GM12878 (cell line): ENCODE measurements around the gene GRIN2A. TPM values are rescaled to one million over a fixed set of nuclear protein-coding genes. Genes with fewer than 3 reads are reported as not detected.

ENCODE experiments used
- ATAC-seq: fragments of 200-7000 bp; cut with Tn5 transposase; 3 replicates; pipeline ENCODE4 v1.9.1; 2020; ENCODE audit warnings: mild to moderate bottlenecking, moderate library complexity
- BruUV-seq: library from RNA; stranded (reverse); fragments of 400-500 nt; replicated peaks from 2 replicates; lab custom pipeline; 2021; lab: Mats Ljungman, UMichigan
- CTCF ChIA-PET: fragments of 300-600 bp; sonication (Branson Sonifier 250); formaldehyde crosslinking; extraction: SDS; loops from one replicate; lab custom pipeline; 2021; ENCODE audit warnings: inconsistent platforms; lab: Yijun Ruan, JAX
- POLR2A ChIA-PET: fragments of 350-600 bp; formaldehyde crosslinking; extraction: SDS; loops from one replicate; lab custom pipeline; 2021; ENCODE audit warnings: inconsistent platforms; lab: Charles Lee
- RAD21 ChIA-PET: fragments of 300-600 bp; sonication (Branson Sonifier 250); formaldehyde crosslinking; loops from one replicate; lab custom pipeline; 2023; ENCODE audit warnings: antibody characterized with exemption; ENCODE audit not compliant: unreplicated experiment; lab: Charles Lee
- SMC1A ChIA-PET: fragments of 300-600 bp; sonication (Branson Sonifier 250); formaldehyde crosslinking; loops from one replicate; lab custom pipeline; 2023; ENCODE audit not compliant: unreplicated experiment, uncharacterized antibody; lab: Charles Lee
- DNase-seq: peaks from one replicate; pipeline ENCODE4 v3.0.0-alpha.2; 2011; ENCODE audit warnings: low read depth, low spot score
- FAIRE-seq: peaks from 3 replicates; lab custom pipeline; 2011; peaks lifted over from hg19 to GRCh38; lab: Jason Lieb, UNC
- H2AFZ ChIP-seq: 2 replicates; pipeline ENCODE4 v1.6.0; 2011; ENCODE audit warnings: low read depth, low read length, control low read depth; ENCODE audit not compliant: control insufficient read depth
- H3K27ac ChIP-seq: 2 replicates; pipeline ENCODE4 v1.5.1; 2011; ENCODE audit warnings: control low read depth; ENCODE audit not compliant: control insufficient read depth, insufficient read depth
- H3K27me3 ChIP-seq, 2 experiments: replicated peaks in 1 of 2; 2 replicates each; pipeline versions ENCODE4 v1.6.0 to v1.6.1; 2011; ENCODE audit warnings: low read length in 1 of 2; ENCODE audit not compliant: control insufficient read depth in 2 of 2, insufficient read depth in 2 of 2
- H3K36me3 ChIP-seq, 2 experiments: 2 replicates each; pipeline ENCODE4 v1.5.1; 2011; ENCODE audit warnings: low read length in 1 of 2; ENCODE audit not compliant: control insufficient read depth in 2 of 2, insufficient read depth in 2 of 2
- H3K4me1 ChIP-seq: 2 replicates; pipeline ENCODE4 v1.6.1; 2011; ENCODE audit warnings: mild to moderate bottlenecking, low read length, moderate library complexity, mixed read lengths; ENCODE audit not compliant: control insufficient read depth, insufficient read depth
- H3K4me2 ChIP-seq: 2 replicates; pipeline ENCODE4 v1.6.0; 2011; ENCODE audit warnings: control low read depth; ENCODE audit not compliant: control insufficient read depth, insufficient read depth
- H3K4me3 ChIP-seq: fragments of 200-600 bp; sonication (generic); 2 replicates; pipeline ENCODE4 v1.5.1; 2016
- H3K79me2 ChIP-seq: 2 replicates; pipeline ENCODE4 v1.6.0; 2011; ENCODE audit warnings: low read length; ENCODE audit not compliant: control insufficient read depth, insufficient read depth
- H3K9ac ChIP-seq: 2 replicates; pipeline ENCODE4 v1.8.0; 2011; ENCODE audit warnings: low read length, control low read depth, mixed read lengths; ENCODE audit not compliant: control insufficient read depth, insufficient read depth
- H3K9me3 ChIP-seq: replicated peaks from 3 replicates; pipeline ENCODE4 v1.5.1; 2011; ENCODE audit warnings: mild to moderate bottlenecking, low read length; ENCODE audit not compliant: control insufficient read depth, insufficient read depth
- H4K20me1 ChIP-seq: 2 replicates; pipeline ENCODE4 v1.6.0; 2011; ENCODE audit not compliant: control insufficient read depth, insufficient read depth
- BMI1 ChIP-seq: fragments of 450-650 bp; IDR thresholded peaks from 2 replicates; pipeline ENCODE4 v1.6.1; 2016; ENCODE audit warnings: mild to moderate bottlenecking, moderate library complexity, borderline replicate concordance
- CEBPB ChIP-seq, 2 experiments: fragments of 150-350 bp in 1 of 2; IDR thresholded peaks; 2 replicates each; pipeline ENCODE4 v1.6.1; 2012 to 2014; ENCODE audit warnings: low read depth in 2 of 2, low read length in 2 of 2, borderline replicate concordance in 1 of 2, inconsistent platforms in 1 of 2
- CEBPZ ChIP-seq: fragments of 150-350 bp; IDR thresholded peaks from 2 replicates; pipeline ENCODE4 v1.6.1; 2016; ENCODE audit warnings: low read depth, low read length
- CUX1 ChIP-seq: IDR thresholded peaks from 2 replicates; pipeline ENCODE4 v1.6.1; 2012; ENCODE audit warnings: improper control_type of control experiment, low read depth, low read length; ENCODE audit not compliant: insufficient replicate concordance
- EZH2 ChIP-seq: IDR thresholded peaks from 2 replicates; pipeline ENCODE4 v1.6.1; 2012; ENCODE audit warnings: low read depth, mild to moderate bottlenecking, control low read depth, inconsistent platforms, low read length, borderline replicate concordance; ENCODE audit not compliant: control insufficient read depth
- HSF1 ChIP-seq: fragments of 150-350 bp; IDR thresholded peaks from 2 replicates; pipeline ENCODE4 v1.6.1; 2014; ENCODE audit warnings: mild to moderate bottlenecking, low read depth, low read length
- IRF5 ChIP-seq: fragments of 450-650 bp; IDR thresholded peaks from 2 replicates; pipeline ENCODE4 v1.6.1; 2017; ENCODE audit warnings: borderline replicate concordance
- JUNB ChIP-seq: IDR thresholded peaks from 2 replicates; pipeline ENCODE4 v1.6.1; 2016; ENCODE audit warnings: antibody characterized with exemption, mild to moderate bottlenecking
- MEF2B ChIP-seq: fragments of 450-650 bp; IDR thresholded peaks from 2 replicates; pipeline ENCODE4 v1.6.1; 2018; ENCODE audit warnings: mild to moderate bottlenecking, moderate library complexity; ENCODE audit not compliant: partially characterized antibody, poor library complexity, severe bottlenecking
- POU2F2 ChIP-seq: IDR thresholded peaks from 3 replicates; pipeline ENCODE4 v1.6.1; 2011; ENCODE audit warnings: low read depth, mild to moderate bottlenecking, low read length, borderline replicate concordance
- SIX5 ChIP-seq: IDR thresholded peaks from 2 replicates; pipeline ENCODE4 v1.6.1; 2011; ENCODE audit warnings: mild to moderate bottlenecking, low read depth, low read length, moderate library complexity; ENCODE audit not compliant: severe bottlenecking
- SMARCA5 ChIP-seq: fragments of 450-650 bp; IDR thresholded peaks from 2 replicates; pipeline ENCODE4 v1.6.1; 2017; ENCODE audit warnings: mild to moderate bottlenecking
- SRF ChIP-seq, 2 experiments: IDR thresholded peaks; 2 replicates each; pipeline ENCODE4 v1.6.1; 2011; ENCODE audit warnings: low read depth in 2 of 2, low read length in 2 of 2, mild to moderate bottlenecking in 1 of 2, moderate library complexity in 1 of 2
- WGBS: methylation state at CpG from one replicate; pipeline ENCODE4 v1.1.6; 2016; ENCODE audit warnings: low lambda C conversion rate; ENCODE audit not compliant: insufficient replicate concordance, insufficient coverage; ENCODE audit errors: missing lambda C conversion rate; 5-methylcytosine and 5-hydroxymethylcytosine counted together
- in situ Hi-C: fragments of 300-500 bp; cut with MboI; formaldehyde crosslinking; loops from 9 replicates; pipeline ENCODE4 v1.14.3; 2018; ENCODE audit warnings: mixed read lengths
- intact Hi-C: fragments of 100-400 bp; cut with micrococcal nuclease; formaldehyde crosslinking; loops from one replicate; pipeline ENCODE4 v1.14.2; 2022; ENCODE audit not compliant: unreplicated experiment
- polyA plus RNA-seq, 11 experiments: library from polyadenylated mRNA; depleted of rRNA in 4 of 11; unstranded in 6 of 11; stranded (reverse) in 5 of 11; fragments of >200 nt; fragmentation: Nextera tagmentation in 4 of 11; fragmentation: Illumina TruSeq in 1 of 11; extraction: Ambion mirVana in 4 of 11; extraction: Trizol in 1 of 11; gene quantifications; 1 replicate in 1 of 11; 2 replicates in 10 of 11; pipeline versions ENCODE4 v1.2.1 to v1.2.3, GENCODE V29; 2011 to 2016; ENCODE audit warnings: inconsistent platforms in 2 of 11, missing spikeins in 2 of 11, low read depth in 1 of 11
- total RNA-seq, 4 experiments: library from RNA; depleted of rRNA in 3 of 4; stranded (reverse); fragments of >200 nt in 3 of 4; fragmentation: Illumina TruSeq in 1 of 4; extraction: Trizol in 1 of 4; gene quantifications; 2 replicates each; pipeline versions ENCODE4 v1.2.1 to v1.2.3, GENCODE V29; 2013 to 2021

The GRIN2A gene
- total and polyA plus RNA-seq, 10 of the 15 experiments (the other 5 are each of a cell fraction or from before 2014, with no cell fraction given), result 2.4 to 13.3 (median 7.3) TPM

- H3K36me3 ChIP-seq, result no peaks in the 10 kb centered on the region; a peak in 1 of 4 replicates
- ChIA-PET POLR2A (no interaction called here), CTCF (no interaction called here)
- TF ChIP-seq EZH2, result no peak
- TF ChIP-seq BMI1, result no peak
- TF ChIP-seq IRF5, result no peak
- no peak for TF ChIP-seq MEF2B
- no peak for TF ChIP-seq SMARCA5
- TF ChIP-seq CUX1, result no peak
- TF ChIP-seq HSF1, result no peak
- no peak for TF ChIP-seq CEBPB (IDR thresholded peaks at IDR 0.05; ENCODE audit: borderline replicate concordance in 1 of 2, low read depth in 2 of 2, low read length in 2 of 2)
- no peak for TF ChIP-seq CEBPZ
- TF ChIP-seq SRF (IDR thresholded peaks at IDR 0.05; ENCODE audit: low read depth in 2 of 2, low read length in 2 of 2), result no peak
- no peak for TF ChIP-seq JUNB
- no peak for TF ChIP-seq SIX5
- no peak for TF ChIP-seq POU2F2
These were observed 112.9 kb downstream of the GRIN2A start for GRCh38 chr16:10069374-10069773.

More at GRCh38 chr16:10069374-10069773, 112.9 kb downstream of the GRIN2A start:
- H2AFZ ChIP-seq, result no peak overlapping the region
- 13% methylated on average over 3 of the region's 3 CpGs for WGBS
- H4K20me1 ChIP-seq, result no peaks in the 10 kb centered on the region
- H3K27me3 ChIP-seq, result no peaks in the 10 kb centered on the region
- intact Hi-C loops, result no loop called here
- in situ Hi-C loops, result no loop called here
- H3K4me1 ChIP-seq, result no peaks in the 10 kb centered on the region
- no TSS peak for BruUV-seq
- no peak overlapping the region for H3K9ac ChIP-seq
- no peak overlapping the region for H3K4me2 ChIP-seq
- H3K9me3 ChIP-seq, result no peaks in the 10 kb centered on the region; the same call in 2 of the 3 replicates
- DNase-seq, result no peak
- H3K79me2 ChIP-seq, result no peaks in the 10 kb centered on the region
- H3K27ac ChIP-seq, result no peak overlapping the region
- H3K4me3 ChIP-seq, result no peak overlapping the region
- RAD21 ChIA-PET, result no interaction called here
- FAIRE-seq, result no peak
- SMC1A ChIA-PET, result no interaction called here
- no peak for ATAC-seq
